Lower lobe of right lung (tissue), 2 donors: ENCODE results near the gene DCUN1D2. TPM values are rescaled to one million over a fixed set of nuclear protein-coding genes. Genes with fewer than 3 reads are reported as not detected.

Experiments
- ATAC-seq, 2 donors: fragments of 200-7000 bp; cut with Tn5 transposase; one replicate each; pipeline ENCODE4 v1.9.1; 2020 to 2022; ENCODE audit warnings: mild to moderate bottlenecking in 2 of 2, moderate library complexity in 2 of 2
- DNase-seq: peaks from one replicate; pipeline ENCODE4 v3.0.0-alpha.2; 2020
- H3K27ac ChIP-seq: fragments of 200-600 bp; one replicate; pipeline ENCODE4 v1.8.0; 2022
- H3K27me3 ChIP-seq: fragments of 200-600 bp; one replicate; pipeline ENCODE4 v1.8.0; 2022; ENCODE audit warnings: low read depth
- H3K36me3 ChIP-seq: fragments of 200-600 bp; one replicate; pipeline ENCODE4 v1.8.0; 2022; ENCODE audit warnings: mild to moderate bottlenecking
- H3K4me1 ChIP-seq: fragments of 200-600 bp; one replicate; pipeline ENCODE4 v1.8.0; 2022
- H3K4me3 ChIP-seq: fragments of 200-600 bp; one replicate; pipeline ENCODE4 v1.8.0; 2022; ENCODE audit warnings: mild to moderate bottlenecking
- H3K9me3 ChIP-seq: fragments of 200-600 bp; one replicate; pipeline ENCODE4 v1.8.0; 2022
- intact Hi-C: fragments of 100-400 bp; cut with DNase I; formaldehyde crosslinking; loops from one replicate; pipeline ENCODE4 v1.11.0; 2022
- total RNA-seq: library from RNA; stranded (reverse); fragmentation: NEBNext Ultra II Directional; extraction: Animal tissue kit (Norgen Biotek cat#: 25700); gene quantifications from one replicate; pipeline ENCODE4 v1.2.1, GENCODE V29; 2021
- TF ChIP-seq, protein P1 (sequence below): fragments of 200-600 bp; IDR thresholded peaks from one replicate; pipeline ENCODE4 v1.8.0; 2022; ENCODE audit warnings: antibody characterized with exemption, mild to moderate bottlenecking
- donor health status: DM: no; HTN: yes; CAD: no; lungs with severe emphysema.

DCUN1D2 gene
- total RNA-seq, 1 donor from 2014 or later = 16.8 TPM

DNA sequence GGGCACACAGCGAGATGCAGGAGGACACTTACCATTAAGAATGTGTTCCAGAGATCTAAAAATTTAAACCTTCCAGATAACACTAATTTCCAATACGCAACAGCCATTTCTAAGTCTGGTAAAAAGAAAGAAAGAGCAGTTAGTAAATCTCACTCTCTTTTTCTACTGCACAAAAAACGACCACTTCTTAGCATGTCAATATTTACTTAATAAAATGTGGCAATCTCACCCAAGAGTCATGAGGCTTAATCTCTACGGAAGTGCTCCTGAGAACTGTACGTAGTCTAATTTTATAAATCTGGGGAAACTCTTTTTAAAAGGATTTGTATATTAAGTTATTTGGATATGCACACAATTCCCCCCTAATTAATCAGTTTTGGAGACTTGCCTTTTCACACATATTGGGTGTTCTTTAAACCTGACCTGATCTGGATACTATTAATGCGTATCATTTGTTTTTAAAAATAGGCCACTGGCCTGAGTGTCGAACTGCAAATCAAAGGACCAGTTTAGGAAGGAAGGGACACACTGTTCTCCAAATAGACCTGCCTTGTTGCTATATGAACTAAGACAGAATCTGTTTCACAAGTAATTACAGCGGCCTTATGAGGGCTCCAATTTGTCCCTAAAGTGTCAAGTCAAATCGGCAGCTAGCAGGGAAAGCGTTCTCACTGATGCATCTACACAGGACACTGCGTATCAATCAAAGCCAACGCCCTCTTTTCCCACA lies 29.3 kb downstream of the DCUN1D2 start:
- ATAC-seq (peak; percentile 65 to 86), DNase-seq (no peak)
- Histone ChIP-seq H3K27ac (peak overlapping the region; percentile 59), H3K9me3 (no peaks in the 10 kb centered on the region), H3K27me3 (no peaks in the 10 kb centered on the region), H3K36me3 (peaks cover 66% of the 10 kb centered on the region), H3K4me1 (no peaks in the 10 kb centered on the region), H3K4me3 (no peak overlapping the region)
- intact Hi-C loops = no loop called here
- TF ChIP-seq, protein P1, sequence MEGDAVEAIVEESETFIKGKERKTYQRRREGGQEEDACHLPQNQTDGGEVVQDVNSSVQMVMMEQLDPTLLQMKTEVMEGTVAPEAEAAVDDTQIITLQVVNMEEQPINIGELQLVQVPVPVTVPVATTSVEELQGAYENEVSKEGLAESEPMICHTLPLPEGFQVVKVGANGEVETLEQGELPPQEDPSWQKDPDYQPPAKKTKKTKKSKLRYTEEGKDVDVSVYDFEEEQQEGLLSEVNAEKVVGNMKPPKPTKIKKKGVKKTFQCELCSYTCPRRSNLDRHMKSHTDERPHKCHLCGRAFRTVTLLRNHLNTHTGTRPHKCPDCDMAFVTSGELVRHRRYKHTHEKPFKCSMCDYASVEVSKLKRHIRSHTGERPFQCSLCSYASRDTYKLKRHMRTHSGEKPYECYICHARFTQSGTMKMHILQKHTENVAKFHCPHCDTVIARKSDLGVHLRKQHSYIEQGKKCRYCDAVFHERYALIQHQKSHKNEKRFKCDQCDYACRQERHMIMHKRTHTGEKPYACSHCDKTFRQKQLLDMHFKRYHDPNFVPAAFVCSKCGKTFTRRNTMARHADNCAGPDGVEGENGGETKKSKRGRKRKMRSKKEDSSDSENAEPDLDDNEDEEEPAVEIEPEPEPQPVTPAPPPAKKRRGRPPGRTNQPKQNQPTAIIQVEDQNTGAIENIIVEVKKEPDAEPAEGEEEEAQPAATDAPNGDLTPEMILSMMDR = no peak

DNA sequence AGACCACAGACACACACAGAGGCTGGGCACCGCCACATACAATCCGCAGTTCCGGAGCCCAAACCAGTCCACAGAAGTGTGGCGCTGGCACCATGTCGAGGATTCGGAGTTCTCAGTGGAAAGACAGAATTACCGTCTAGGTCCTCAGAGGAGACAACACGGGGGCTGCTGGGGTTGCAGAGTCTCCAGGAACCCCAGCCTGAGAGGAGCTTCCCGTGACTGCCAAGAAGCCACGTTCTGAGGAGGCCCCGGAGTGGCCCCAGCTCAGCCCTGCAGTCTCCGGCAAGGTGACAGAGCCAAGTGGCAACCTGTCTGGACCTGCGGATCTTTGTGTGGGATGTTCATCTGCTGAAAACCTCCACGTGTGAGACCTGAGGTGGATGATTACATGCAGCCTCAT lies 29.9 kb downstream of the DCUN1D2 start:
- Histone ChIP-seq H3K4me3 (no peak overlapping the region), H3K36me3 (peaks cover 72% of the 10 kb centered on the region), H3K27me3 (no peaks in the 10 kb centered on the region), H3K27ac (peak overlapping the region; percentile 59), H3K4me1 (no peaks in the 10 kb centered on the region), H3K9me3 (no peaks in the 10 kb centered on the region)
- ATAC-seq (peak; percentile 25 to 38), DNase-seq (no peak)
- intact Hi-C loops = no loop called here
- TF ChIP-seq, protein P1 = no peak

DNA sequence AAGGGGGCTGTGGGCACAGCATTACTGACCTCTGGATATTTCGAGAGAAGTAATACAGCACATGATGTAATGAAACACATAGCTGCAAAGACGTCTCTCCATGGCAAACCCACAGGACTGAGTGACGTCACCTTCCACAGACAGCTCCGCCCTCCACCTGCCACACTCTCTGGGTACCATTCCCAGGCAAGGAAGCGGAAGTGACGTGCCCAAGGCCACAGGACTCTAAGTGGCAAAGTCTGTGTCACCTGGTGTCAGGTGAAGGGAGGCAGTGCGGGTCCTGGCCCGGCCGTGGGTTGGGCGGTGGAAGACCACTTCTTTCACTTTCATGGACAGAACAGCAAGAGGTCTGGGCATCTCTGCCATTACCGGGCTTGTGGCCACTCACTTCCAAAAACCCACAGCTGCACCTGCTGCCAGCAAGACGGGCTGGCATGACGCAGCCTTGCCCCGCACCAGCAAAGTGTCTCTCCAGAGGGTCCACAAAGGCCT lies 30.4 kb downstream of the DCUN1D2 start:
- DNase-seq (no peak), ATAC-seq (no peak)
- H3K4me3 ChIP-seq = no peak overlapping the region
- intact Hi-C loops = no loop called here
- no peaks in the 10 kb centered on the region for H3K27me3 ChIP-seq
- no peaks in the 10 kb centered on the region for H3K9me3 ChIP-seq
- H3K36me3 ChIP-seq = peaks cover 77% of the 10 kb centered on the region
- TF ChIP-seq, protein P1 = no peak
- H3K4me1 ChIP-seq = no peaks in the 10 kb centered on the region
- H3K27ac ChIP-seq = peak overlapping the region; percentile 59

DNA sequence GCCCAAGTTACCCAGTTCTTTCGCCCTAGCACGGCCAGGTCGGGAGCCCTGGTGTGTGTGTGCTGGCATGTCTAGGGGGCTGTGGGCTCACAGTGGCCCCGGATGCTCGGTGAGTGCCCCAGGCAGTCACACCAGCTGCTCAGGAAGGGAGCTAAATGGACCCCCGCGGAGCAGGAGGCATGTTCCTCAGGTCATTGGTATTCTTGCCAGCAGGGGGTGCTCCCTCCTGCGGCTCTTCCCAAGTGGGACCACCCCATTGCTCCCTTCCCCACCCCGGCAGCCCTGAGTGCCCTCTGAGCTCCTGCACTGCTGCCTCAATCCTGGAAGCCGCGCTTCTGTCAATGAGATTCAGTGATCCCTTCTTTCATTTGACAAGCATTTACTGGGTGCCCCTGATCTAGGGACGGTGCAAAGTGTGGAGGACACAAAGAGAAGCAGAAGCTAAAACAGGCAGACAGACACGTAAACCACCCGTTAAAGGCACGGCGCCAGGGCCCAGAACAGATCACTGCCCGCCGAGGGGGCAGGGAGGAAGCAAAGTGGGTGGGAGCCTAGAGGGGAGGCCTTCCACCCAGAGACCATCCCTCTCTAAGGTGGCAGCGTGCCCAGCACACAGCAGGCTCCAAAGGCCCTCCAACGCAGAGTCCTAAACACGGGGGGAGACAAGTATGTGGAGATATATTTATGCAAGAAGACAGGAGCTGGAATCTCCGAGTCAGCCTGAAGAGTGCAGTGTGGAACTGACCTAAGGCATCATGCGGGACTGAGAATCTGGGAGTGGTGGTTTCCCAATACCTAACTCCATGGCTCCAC lies 32.1 kb downstream of the DCUN1D2 start:
- Histone ChIP-seq H3K4me1 (no peaks in the 10 kb centered on the region), H3K4me3 (no peak overlapping the region), H3K27me3 (no peaks in the 10 kb centered on the region), H3K9me3 (no peaks in the 10 kb centered on the region), H3K36me3 (peaks cover 73% of the 10 kb centered on the region), H3K27ac (no peak overlapping the region)
- ATAC-seq (peak in 1 of 2 donors; percentile 26), DNase-seq (no peak)
- TF ChIP-seq, protein P1 = peak; percentile 43
- intact Hi-C loops = no loop called here

DNA sequence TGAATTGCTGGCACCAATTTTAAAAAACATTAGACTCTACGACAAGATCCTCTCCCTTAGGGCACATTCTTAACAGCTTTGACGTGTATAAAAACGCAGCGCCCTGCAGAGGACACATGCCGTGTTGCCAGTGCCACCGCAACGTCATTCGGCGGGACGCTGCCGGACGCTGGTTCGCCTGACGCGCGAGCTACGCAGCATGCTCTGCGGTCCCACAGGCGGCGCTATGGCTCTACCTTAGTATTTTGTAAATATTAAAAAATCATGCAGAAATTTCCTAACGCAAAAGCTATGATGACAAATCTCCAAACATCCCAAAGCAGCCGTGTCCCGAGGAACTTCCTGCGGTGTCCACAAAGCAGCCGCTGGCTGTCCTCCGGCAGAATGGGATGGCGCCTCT lies 33.0 kb downstream of the DCUN1D2 start:
- ATAC-seq = no peak
- H3K9me3 ChIP-seq = no peaks in the 10 kb centered on the region
- no peak for DNase-seq
- no peaks in the 10 kb centered on the region for H3K4me1 ChIP-seq
- intact Hi-C loops = no loop called here
- no peaks in the 10 kb centered on the region for H3K27me3 ChIP-seq
- H3K27ac ChIP-seq = no peak overlapping the region
- H3K36me3 ChIP-seq = peaks cover 79% of the 10 kb centered on the region
- no peak overlapping the region for H3K4me3 ChIP-seq
- TF ChIP-seq, protein P1 = no peak
